T47D (cell line): ENCODE results near the gene EBF4.

Experiments
- DNase-seq, 2 experiments: peaks; one replicate each; pipeline versions ENCODE4 v3.0.0 to v3.0.0-alpha.2; 2011 to 2012; ENCODE audit warnings: low read depth in 1 of 2, low spot score in 1 of 2
- JUND ChIP-seq: IDR thresholded peaks from 2 replicates; pipeline ENCODE4 v1.6.1; 2012; ENCODE audit warnings: low read depth
- in situ Hi-C: cut with HindIII; loops from 2 replicates; pipeline ENCODE4 v1.10.0; 2016; ENCODE audit warnings: low sequenced_read_pairs, low pct_unique_long_range_greater_than_20kb

The EBF4 gene

GRCh38 chr20:2698186-2698817, 5.7 kb downstream of the EBF4 start:
- in situ Hi-C loops: no loop called here
- no peak for TF ChIP-seq JUND
- no peak for DNase-seq

- no peak for DNase-seq
- no peak for TF ChIP-seq JUND
- in situ Hi-C loops: no loop called here
Observed at GRCh38 chr20:2698912-2699311, 6.3 kb downstream of the EBF4 start.

GRCh38 chr20:2699775-2700413, 7.3 kb downstream of the EBF4 start:
- TF ChIP-seq JUND: no peak
- in situ Hi-C loops: no loop called here
- no peak for DNase-seq

GRCh38 chr20:2700913-2701620, 8.5 kb downstream of the EBF4 start:
- no peak for DNase-seq
- no peak for TF ChIP-seq JUND
- in situ Hi-C loops: no loop called here

- TF ChIP-seq JUND: no peak
- no peak for DNase-seq
- in situ Hi-C loops: no loop called here
Observed at GRCh38 chr20:2701671-2702081, 9.1 kb downstream of the EBF4 start.

GRCh38 chr20:2703716-2704475, 11.3 kb downstream of the EBF4 start:
- no peak for TF ChIP-seq JUND
- in situ Hi-C loops: no loop called here
- no peak for DNase-seq

GRCh38 chr20:2705931-2706645, 13.5 kb downstream of the EBF4 start:
- in situ Hi-C loops: no loop called here
- no peak for TF ChIP-seq JUND
- DNase-seq: no peak

GRCh38 chr20:2706688-2707352, 14.2 kb downstream of the EBF4 start:
- TF ChIP-seq JUND: no peak
- in situ Hi-C loops: no loop called here
- DNase-seq: no peak

GRCh38 chr20:2707353-2708072, 14.9 kb downstream of the EBF4 start:
- no peak for DNase-seq
- no peak for TF ChIP-seq JUND
- in situ Hi-C loops: no loop called here

- DNase-seq: no peak
- no peak for TF ChIP-seq JUND
Observed at GRCh38 chr20:2708073-2708415, 15.5 kb downstream of the EBF4 start.

GRCh38 chr20:2708665-2709064, 16.1 kb downstream of the EBF4 start:
- no peak for TF ChIP-seq JUND
- DNase-seq: no peak
- in situ Hi-C loops: no loop called here

More at GRCh38 chr20:2708073-2708415, 15.5 kb downstream of the EBF4 start:
- in situ Hi-C loops: no loop called here
